ENCODE data around the gene RRP36. TPM values are rescaled to one million over a fixed set of nuclear protein-coding genes. Genes with fewer than 3 reads are reported as not detected.

RRP36 gene
- total and polyA plus RNA-seq, 9 of the 15 experiments (the other 6 are each of a cell fraction or from before 2014, with no cell fraction given): 27.6 to 150 (median 114) TPM

- TF ChIP-seq ZNF444 (CRISPR knock-in tag; IDR thresholded peaks at IDR 0.05) (no peak), ARID2 (IDR thresholded peaks at IDR 0.05) (no peak), BRD9 (IDR thresholded peaks at IDR 0.05; ENCODE audit: low read depth, partially characterized antibody) (no peak), NFIC (IDR thresholded peaks at IDR 0.05) (peak; percentile 20; the same call in 1 of the 2 replicates), MXI1 (IDR thresholded peaks at IDR 0.05; ENCODE audit: low read depth, low read length) (no peak), ATF6 (CRISPR knock-in tag; IDR thresholded peaks at IDR 0.05) (no peak; the same call in 1 of the 2 replicates), ELK1 (CRISPR knock-in tag; IDR thresholded peaks at IDR 0.05) (no peak), ZBTB11 (CRISPR knock-in tag; IDR thresholded peaks at IDR 0.05) (no peak; a peak in 1 of 6 replicates), POLR2B (IDR thresholded peaks at IDR 0.05; ENCODE audit: low read depth, partially characterized antibody) (peak; percentile 87), E2F1 (CRISPR knock-in tag; IDR thresholded peaks at IDR 0.05) (peak; percentile 53; the same call in 1 of the 2 replicates), KDM5B (IDR thresholded peaks at IDR 0.05; ENCODE audit: insufficient replicate concordance, low read depth, low read length) (peak; percentile 96), ZNF253 (CRISPR knock-in tag; conservative IDR thresholded peaks at IDR 0.05) (0 out of 2 replicates have a peak, but pooled peaks have one; percentile 19), HMGN3 (IDR thresholded peaks at IDR 0.05; ENCODE audit: borderline replicate concordance, extremely low read depth, insufficient read length, low read depth, low read length) (peak; percentile 93), MAZ (CRISPR knock-in tag; conservative IDR thresholded peaks at IDR 0.05 in 1 of 2, IDR thresholded peaks at IDR 0.05 in 1 of 2) (peak; percentile 35 to 58), GTF2B (IDR thresholded peaks at IDR 0.05; ENCODE audit: extremely low read depth, insufficient read length) (peak; percentile 47), HMG20B (CRISPR knock-in tag; IDR thresholded peaks at IDR 0.05) (no peak), BRD4 (IDR thresholded peaks at IDR 0.05) (no peak)
These were observed 37.2 kb upstream of the RRP36 start, which contains the start of gene PPP2R5D (continued) for GRCh38 chr6:42984001-42984923.

Measured in K562 (cell line).